Thymus (tissue), 11 donors: Measurements from ENCODE around the gene DIP2B. TPM values are rescaled to one million over a fixed set of nuclear protein-coding genes. Genes with fewer than 3 reads are reported as not detected.

Source experiments
- DNase-seq, 9 donors: peaks; one replicate each; pipeline ENCODE4 v3.0.0-alpha.2; 2013; ENCODE audit warnings: low spot score in 9 of 9, low read depth in 6 of 9, missing footprints in 1 of 9
- H3K27ac ChIP-seq, 2 donors: one replicate each; pipeline ENCODE4 v1.5.1; 2013; ENCODE audit warnings: control low read depth in 1 of 2, low read depth in 1 of 2, low read length in 1 of 2, mild to moderate bottlenecking in 1 of 2, moderate library complexity in 1 of 2
- H3K27me3 ChIP-seq, 2 donors: one replicate each; pipeline ENCODE4 v1.5.1; 2013; ENCODE audit warnings: low read length in 1 of 2; ENCODE audit not compliant: control insufficient read depth in 2 of 2, insufficient read depth in 1 of 2
- H3K36me3 ChIP-seq, 2 donors: one replicate each; pipeline ENCODE4 v1.5.1; 2013; ENCODE audit warnings: low read length in 1 of 2, mild to moderate bottlenecking in 1 of 2, moderate library complexity in 1 of 2; ENCODE audit not compliant: control insufficient read depth in 2 of 2, insufficient read depth in 2 of 2
- H3K4me1 ChIP-seq, 2 donors: one replicate each; pipeline ENCODE4 v1.5.1; 2013; ENCODE audit warnings: low read length in 2 of 2; ENCODE audit not compliant: control insufficient read depth in 2 of 2, insufficient read depth in 2 of 2
- H3K4me3 ChIP-seq, 2 donors: one replicate each; pipeline ENCODE4 v1.5.1; 2013; ENCODE audit warnings: low read length in 2 of 2, control low read depth in 1 of 2, mild to moderate bottlenecking in 1 of 2
- H3K9me3 ChIP-seq, 2 donors: one replicate each; pipeline ENCODE4 v1.5.1; 2013; ENCODE audit warnings: low read length in 1 of 2, mild to moderate bottlenecking in 1 of 2; ENCODE audit not compliant: control insufficient read depth in 2 of 2, insufficient read depth in 1 of 2
- WGBS: extraction: QIAGEN DNeasy Blood & Tissue Kit; methylation state at CpG from one replicate; pipeline ENCODE4 v1.1.7; 2013; 5-methylcytosine and 5-hydroxymethylcytosine counted together
- polyA plus RNA-seq: library from polyadenylated mRNA; stranded (reverse); fragments of 200-250 nt; gene quantifications from one replicate; pipeline ENCODE4 v1.2.3, GENCODE V29; 2013
- total RNA-seq: library from RNA; stranded (reverse); fragments of 120-200 nt; gene quantifications from one replicate; pipeline ENCODE4 v1.2.4, GENCODE V29; 2013
- donor health status: healthy.

Gene DIP2B
- total and polyA plus RNA-seq, 2 donors, result 8.9 to 12.7 TPM

GRCh38 chr12:50606675-50607375 is 102.0 kb downstream of the DIP2B start:
- Histone ChIP-seq H3K36me3 (peaks cover 0 to 2% of the 10 kb centered on the region in 2 donors), H3K27me3 (no peaks in the 10 kb centered on the region), H3K9me3 (no peaks in the 10 kb centered on the region), H3K4me3 (no peak overlapping the region), H3K4me1 (no peaks in the 10 kb centered on the region), H3K27ac (no peak overlapping the region)
- no peak for DNase-seq
- 98% methylated on average over 5 of the region's 5 CpGs for WGBS

DNA sequence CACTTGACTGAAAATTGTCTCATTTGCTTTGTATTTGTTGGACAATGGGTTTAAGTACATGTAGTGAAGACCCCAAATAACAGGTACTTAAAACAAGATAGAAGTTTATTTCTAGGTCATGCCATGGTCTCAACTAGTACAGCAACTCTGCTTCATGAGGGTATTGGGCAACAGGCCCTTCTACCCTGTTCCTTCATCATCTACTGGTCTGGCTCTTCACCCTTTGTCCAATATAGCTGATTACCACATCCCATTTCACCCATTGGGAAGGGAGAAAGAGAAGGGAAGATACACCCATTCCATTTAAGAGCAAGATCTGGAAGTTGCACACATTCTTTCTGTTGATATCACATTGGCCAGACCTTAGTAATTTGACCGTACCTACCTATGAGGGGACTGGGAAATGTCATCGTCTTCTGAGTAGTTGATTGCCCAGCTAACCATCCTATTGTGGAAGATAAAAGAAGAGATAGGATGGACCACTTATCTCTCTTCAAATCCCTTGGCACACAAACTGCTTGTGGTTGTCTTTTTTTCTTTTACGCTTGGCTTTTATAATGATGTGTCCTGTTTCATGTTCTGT is 104.6 kb downstream of the DIP2B start:
- no peak overlapping the region for H3K27ac ChIP-seq
- H3K4me1 ChIP-seq, result no peaks in the 10 kb centered on the region
- H3K9me3 ChIP-seq, result no peaks in the 10 kb centered on the region
- no peak overlapping the region for H3K4me3 ChIP-seq
- H3K27me3 ChIP-seq, result no peaks in the 10 kb centered on the region
- peaks cover 0 to 2% of the 10 kb centered on the region in 2 donors for H3K36me3 ChIP-seq
- WGBS, result 96% methylated on average over 3 of the region's 3 CpGs
- DNase-seq, result no peak

GRCh38 chr12:50610171-50610570 is 105.4 kb downstream of the DIP2B start:
- H3K27me3 ChIP-seq, result no peaks in the 10 kb centered on the region
- no peaks in the 10 kb centered on the region for H3K9me3 ChIP-seq
- no peak overlapping the region for H3K4me3 ChIP-seq
- no peak for DNase-seq
- 100% methylated on average over 1 of the region's 1 CpG for WGBS
- no peaks in the 10 kb centered on the region for H3K4me1 ChIP-seq
- H3K27ac ChIP-seq, result no peak overlapping the region
- peaks cover 0 to 2% of the 10 kb centered on the region in 2 donors for H3K36me3 ChIP-seq

GRCh38 chr12:50611021-50611744 is 106.4 kb downstream of the DIP2B start:
- Histone ChIP-seq H3K27me3 (no peaks in the 10 kb centered on the region), H3K27ac (no peak overlapping the region), H3K4me3 (no peak overlapping the region), H3K4me1 (peaks cover 0 to 8% of the 10 kb centered on the region in 2 donors), H3K36me3 (no peaks in the 10 kb centered on the region), H3K9me3 (no peaks in the 10 kb centered on the region)
- no peak for DNase-seq
- 80% methylated on average over 10 of the region's 10 CpGs for WGBS

- no peak for DNase-seq
- peaks cover 0 to 8% of the 10 kb centered on the region in 2 donors for H3K4me1 ChIP-seq
- H3K9me3 ChIP-seq, result no peaks in the 10 kb centered on the region
- no peak overlapping the region for H3K27ac ChIP-seq
- H3K27me3 ChIP-seq, result no peaks in the 10 kb centered on the region
- 99% methylated on average over 3 of the region's 3 CpGs for WGBS
- H3K4me3 ChIP-seq, result no peak overlapping the region
- H3K36me3 ChIP-seq, result no peaks in the 10 kb centered on the region
Observed at GRCh38 chr12:50612882-50613281, 108.1 kb downstream of the DIP2B start.

GRCh38 chr12:50613463-50613862 is 108.7 kb downstream of the DIP2B start:
- Histone ChIP-seq H3K4me1 (peaks cover 0 to 8% of the 10 kb centered on the region in 2 donors), H3K9me3 (no peaks in the 10 kb centered on the region), H3K36me3 (no peaks in the 10 kb centered on the region), H3K4me3 (no peak overlapping the region), H3K27me3 (no peaks in the 10 kb centered on the region), H3K27ac (no peak overlapping the region)
- no peak for DNase-seq
- 99% methylated on average over 4 of the region's 4 CpGs for WGBS

GRCh38 chr12:50614167-50614759 is 109.5 kb downstream of the DIP2B start:
- 90% methylated on average over 4 of the region's 4 CpGs for WGBS
- Histone ChIP-seq H3K27me3 (no peaks in the 10 kb centered on the region), H3K4me1 (peaks cover 0 to 11% of the 10 kb centered on the region in 2 donors), H3K4me3 (no peak overlapping the region), H3K36me3 (no peaks in the 10 kb centered on the region), H3K9me3 (no peaks in the 10 kb centered on the region), H3K27ac (no peak overlapping the region)
- no peak for DNase-seq

- H3K27ac ChIP-seq, result no peak overlapping the region
- no peak overlapping the region for H3K4me3 ChIP-seq
- no peaks in the 10 kb centered on the region for H3K9me3 ChIP-seq
- 98% methylated on average over 7 of the region's 7 CpGs for WGBS
- peaks cover 8 to 22% of the 10 kb centered on the region in 2 donors for H3K4me1 ChIP-seq
- H3K27me3 ChIP-seq, result no peaks in the 10 kb centered on the region
- no peaks in the 10 kb centered on the region for H3K36me3 ChIP-seq
- no peak for DNase-seq
Observed at GRCh38 chr12:50615145-50615906, 110.5 kb downstream of the DIP2B start.
